ENCODE results near the gene UBQLN1.

- no peak for TF ChIP-seq CTCF (conservative IDR thresholded peaks at IDR 0.05)
- peak; percentile 84 for TF ChIP-seq ZFX (IDR thresholded peaks at IDR 0.05)
Observed at GRCh38 chr9:83707768-83708514, at the start of gene UBQLN1.
